CD4-positive, CD25-positive, alpha-beta regulatory T cell (primary cell): ENCODE measurements around the gene SRP54. TPM values are rescaled to one million over a fixed set of nuclear protein-coding genes. Genes with fewer than 3 reads are reported as not detected.
"Not testable (repeated sequence)": the region's sequence is repeated elsewhere in the genome, so short reads cannot be mapped to it uniquely, and the experiment has no call there.

ENCODE experiments used
- ATAC-seq, 2 donors: fragments of 150-1000 bp; cut with Tn5 transposase; one replicate each; pipeline ENCODE4 v1.10.0; 2021; ENCODE audit warnings: low read depth in 2 of 2, moderate number of reproducible peaks in 2 of 2, moderate library complexity in 1 of 2
- DNase-seq, 3 donors: peaks; one replicate each; pipeline versions ENCODE4 v3.0.0 to v3.0.0-alpha.2; 2012 to 2022; ENCODE audit warnings: mixed read lengths in 1 of 3
- H3K27ac ChIP-seq: one replicate; pipeline ENCODE4 v1.7.0; 2013; ENCODE audit warnings: mild to moderate bottlenecking, low read length; ENCODE audit not compliant: insufficient read depth, poor library complexity, severe bottlenecking
- H3K27me3 ChIP-seq: one replicate; pipeline ENCODE4 v1.7.0; 2013; ENCODE audit warnings: low read length; ENCODE audit not compliant: control insufficient read depth, insufficient read depth
- H3K36me3 ChIP-seq: one replicate; pipeline ENCODE4 v1.7.0; 2013; ENCODE audit warnings: mild to moderate bottlenecking, low read length, moderate library complexity; ENCODE audit not compliant: control insufficient read depth, insufficient read depth
- H3K4me1 ChIP-seq: 2 replicates; pipeline ENCODE4 v1.7.0; 2013; ENCODE audit warnings: mild to moderate bottlenecking, low read length; ENCODE audit not compliant: insufficient read depth, control insufficient read depth, poor library complexity, severe bottlenecking
- H3K4me3 ChIP-seq: one replicate; pipeline ENCODE4 v1.7.0; 2013; ENCODE audit warnings: low read depth, mild to moderate bottlenecking, low read length, moderate library complexity
- H3K9me3 ChIP-seq, 2 experiments: 1 replicate in 1 of 2; 2 replicates in 1 of 2; pipeline ENCODE4 v1.7.0; 2013; ENCODE audit warnings: low read length in 2 of 2, mild to moderate bottlenecking in 1 of 2, moderate library complexity in 1 of 2; ENCODE audit not compliant: control insufficient read depth in 2 of 2
- H3K27ac Mint-ChIP-seq, 3 donors: one replicate each; pipeline ENCODE4 v1.8.0; 2020 to 2022; ENCODE audit warnings: mild to moderate bottlenecking in 3 of 3, mixed read lengths in 3 of 3, moderate library complexity in 2 of 3
- H3K27me3 Mint-ChIP-seq: one replicate; pipeline ENCODE4 v1.8.0; 2022; ENCODE audit warnings: mild to moderate bottlenecking, mixed read lengths
- H3K36me3 Mint-ChIP-seq: one replicate; pipeline ENCODE4 v1.8.0; 2020; ENCODE audit warnings: mixed read lengths
- H3K4me1 Mint-ChIP-seq, 4 donors: one replicate each; pipeline ENCODE4 v1.8.0; 2020 to 2022; ENCODE audit warnings: mixed read lengths in 4 of 4, mild to moderate bottlenecking in 1 of 4
- H3K4me3 Mint-ChIP-seq, 4 donors: one replicate each; pipeline ENCODE4 v1.8.0; 2020 to 2022; ENCODE audit warnings: mild to moderate bottlenecking in 4 of 4, mixed read lengths in 4 of 4, moderate library complexity in 3 of 4
- H3K9me3 Mint-ChIP-seq, 7 donors: one replicate each; pipeline ENCODE4 v1.8.0; 2020 to 2022; ENCODE audit warnings: mixed read lengths in 7 of 7, mild to moderate bottlenecking in 3 of 7, moderate library complexity in 2 of 7
- polyA plus RNA-seq, 4 donors: library from polyadenylated mRNA; unstranded; fragments of 300-500 nt; fragmentation: Illumina TruSeq; gene quantifications; one replicate each; pipeline ENCODE4 v1.2.3, GENCODE V29; 2021
- total RNA-seq: library from RNA; stranded (reverse); gene quantifications from one replicate; pipeline ENCODE4 v1.2.3, GENCODE V29; 2022

The SRP54 gene
- total and polyA plus RNA-seq, 5 donors from 2014 or later = 32.9 to 46.1 (median 43.7) TPM

- H3K4me1 ChIP-seq, H3K4me1 Mint-ChIP-seq, H3K4me3 ChIP-seq, H3K27ac Mint-ChIP-seq, DNase-seq, ATAC-seq, H3K36me3 ChIP-seq, H3K9me3 ChIP-seq, H3K27me3 Mint-ChIP-seq, H3K4me3 Mint-ChIP-seq, H3K27me3 ChIP-seq, H3K27ac ChIP-seq: not testable (repeated sequence)
- H3K9me3 Mint-ChIP-seq = peaks cover 0 to 21% (median 5%) of the 10 kb centered on the region in 7 donors
- H3K36me3 Mint-ChIP-seq = peaks cover 12% of the 10 kb centered on the region
These were observed 55.5 kb downstream of the SRP54 start for GRCh38 chr14:35038312-35038711.

GRCh38 chr14:35042632-35043031, 59.8 kb downstream of the SRP54 start:
- Mint-ChIP-seq H3K27ac (peak overlapping the region in 2 of 3 donors; percentile 60 to 90), H3K4me1 (peaks cover 9 to 23% (median 16%) of the 10 kb centered on the region in 4 donors), H3K27me3 (no peaks in the 10 kb centered on the region), H3K9me3 (no peaks in the 10 kb centered on the region), H3K36me3 (no peaks in the 10 kb centered on the region), H3K4me3 (peak overlapping the region in 1 of 4 donors; percentile 54)
- ATAC-seq (no peak), DNase-seq (no peak)
- Histone ChIP-seq H3K9me3 (no peaks in the 10 kb centered on the region), H3K4me1 (peaks cover 19% of the 10 kb centered on the region), H3K27ac (no peak overlapping the region), H3K27me3 (no peaks in the 10 kb centered on the region), H3K4me3 (no peak overlapping the region), H3K36me3 (no peaks in the 10 kb centered on the region)

GRCh38 chr14:35043046-35043445, 60.3 kb downstream of the SRP54 start:
- Mint-ChIP-seq H3K9me3 (no peaks in the 10 kb centered on the region), H3K4me1 (peaks cover 13 to 27% (median 20%) of the 10 kb centered on the region in 4 donors), H3K27me3 (no peaks in the 10 kb centered on the region), H3K4me3 (no peak overlapping the region), H3K27ac (peak overlapping the region in 2 of 3 donors; percentile 60 to 90), H3K36me3 (no peaks in the 10 kb centered on the region)
- Histone ChIP-seq H3K27ac (no peak overlapping the region), H3K4me1 (peaks cover 21% of the 10 kb centered on the region), H3K4me3 (no peak overlapping the region), H3K9me3 (no peaks in the 10 kb centered on the region), H3K27me3 (no peaks in the 10 kb centered on the region), H3K36me3 (no peaks in the 10 kb centered on the region)
- DNase-seq (no peak), ATAC-seq (no peak)

GRCh38 chr14:35044939-35045797, 62.4 kb downstream of the SRP54 start:
- ATAC-seq (no peak), DNase-seq (peak in 1 of 3 donors; percentile 12)
- H3K27me3 ChIP-seq = no peaks in the 10 kb centered on the region
- Mint-ChIP-seq H3K9me3 (no peaks in the 10 kb centered on the region), H3K36me3 (no peaks in the 10 kb centered on the region), H3K27ac (peak overlapping the region; percentile 94 to 100 (median 98)), H3K27me3 (no peaks in the 10 kb centered on the region), H3K4me1 (peaks cover 17 to 39% (median 28%) of the 10 kb centered on the region in 4 donors), H3K4me3 (peak overlapping the region; percentile 88 to 99 (median 92))
- peaks cover 21% of the 10 kb centered on the region for H3K4me1 ChIP-seq
- H3K36me3 ChIP-seq = no peaks in the 10 kb centered on the region
- H3K9me3 ChIP-seq = no peaks in the 10 kb centered on the region
- peak overlapping the region; percentile 97 for H3K4me3 ChIP-seq
- peak overlapping the region; percentile 97 for H3K27ac ChIP-seq

- peak overlapping the region; percentile 97 for H3K4me3 ChIP-seq
- H3K4me1 ChIP-seq = peaks cover 21% of the 10 kb centered on the region
- no peaks in the 10 kb centered on the region for H3K27me3 Mint-ChIP-seq
- H3K27ac Mint-ChIP-seq = peak overlapping the region; percentile 94 to 100 (median 98)
- no peaks in the 10 kb centered on the region for H3K27me3 ChIP-seq
- H3K36me3 Mint-ChIP-seq = peaks cover 5% of the 10 kb centered on the region
- peaks cover 17 to 41% (median 29%) of the 10 kb centered on the region in 4 donors for H3K4me1 Mint-ChIP-seq
- peaks cover 2% of the 10 kb centered on the region for H3K36me3 ChIP-seq
- no peaks in the 10 kb centered on the region for H3K9me3 ChIP-seq
- DNase-seq (no peak), ATAC-seq (no peak)
- H3K27ac ChIP-seq = peak overlapping the region; percentile 97
- peak overlapping the region; percentile 88 to 99 (median 92) for H3K4me3 Mint-ChIP-seq
- no peaks in the 10 kb centered on the region for H3K9me3 Mint-ChIP-seq
These were observed 62.9 kb downstream of the SRP54 start for GRCh38 chr14:35045798-35046047.

- Mint-ChIP-seq H3K36me3 (peaks cover 6% of the 10 kb centered on the region), H3K4me3 (peak within 1 kb of the TSS; percentile 88 to 99 (median 92)), H3K9me3 (no peaks in the 10 kb centered on the region), H3K4me1 (peaks cover 17 to 41% (median 29%) of the 10 kb centered on the region in 4 donors), H3K27me3 (no peaks in the 10 kb centered on the region), H3K27ac (peak within 1 kb of the TSS; percentile 95 to 100 (median 98))
- peak; percentile 91 to 93 for ATAC-seq
- Histone ChIP-seq H3K27ac (peak within 1 kb of the TSS; percentile 97), H3K4me1 (peaks cover 21% of the 10 kb centered on the region), H3K9me3 (no peaks in the 10 kb centered on the region), H3K4me3 (peak within 1 kb of the TSS; percentile 97), H3K36me3 (peaks cover 4% of the 10 kb centered on the region), H3K27me3 (no peaks in the 10 kb centered on the region)
- DNase-seq = peak; percentile 99
These were observed 63.4 kb downstream of the SRP54 start, which contains the start of gene FAM177A1 for GRCh38 chr14:35046048-35046750. TSS of gene FAM177A1 (plus strand) at chr14:35046272. CDS start at chr14:35046464, 192 bp downstream.

GRCh38 chr14:35046751-35047536, 64.2 kb downstream of the SRP54 start:
- peak overlapping the region; percentile 88 to 99 (median 92) for H3K4me3 Mint-ChIP-seq
- peaks cover 17 to 41% (median 29%) of the 10 kb centered on the region in 4 donors for H3K4me1 Mint-ChIP-seq
- Histone ChIP-seq H3K4me3 (peak overlapping the region; percentile 83), H3K9me3 (no peaks in the 10 kb centered on the region), H3K27me3 (no peaks in the 10 kb centered on the region), H3K4me1 (peaks cover 21% of the 10 kb centered on the region), H3K27ac (peak overlapping the region; percentile 97), H3K36me3 (peaks cover 4% of the 10 kb centered on the region)
- H3K36me3 Mint-ChIP-seq = peaks cover 6% of the 10 kb centered on the region
- peak overlapping the region; percentile 95 to 100 (median 98) for H3K27ac Mint-ChIP-seq
- DNase-seq (peak in 1 of 3 donors; percentile 77), ATAC-seq (peak; percentile 3 to 6)
- no peaks in the 10 kb centered on the region for H3K27me3 Mint-ChIP-seq
- H3K9me3 Mint-ChIP-seq = no peaks in the 10 kb centered on the region
